Tibial nerve (tissue), 4 donors: ENCODE measurements around the gene WHAMM.

Source experiments
- CTCF ChIP-seq, 5 experiments: fragments of 200-600 bp in 3 of 5; fragments of 450-650 bp in 2 of 5; sonication (generic) in 3 of 5; IDR thresholded peaks; one replicate each; pipeline ENCODE4 v1.5.1; 2016 to 2019; ENCODE audit warnings: antibody characterized with exemption in 5 of 5, mild to moderate bottlenecking in 3 of 5, moderate library complexity in 2 of 5
- EP300 ChIP-seq, 2 donors: sonication (generic); formaldehyde crosslinking; IDR thresholded peaks; one replicate each; pipeline ENCODE4 v1.6.1; 2017; ENCODE audit warnings: antibody characterized with exemption in 2 of 2, mild to moderate bottlenecking in 1 of 2
- POLR2A ChIP-seq, 2 donors: fragments of 450-650 bp; IDR thresholded peaks; one replicate each; pipeline ENCODE4 v1.6.1; 2017; ENCODE audit warnings: antibody characterized with exemption in 2 of 2, mild to moderate bottlenecking in 2 of 2, moderate library complexity in 2 of 2

GRCh38 chr15:82856397-82857170 lies 47.2 kb downstream of the WHAMM start:
- TF ChIP-seq POLR2A (IDR thresholded peaks at IDR 0.05), result no peak
- no peak for TF ChIP-seq CTCF (IDR thresholded peaks at IDR 0.05)
- no peak for TF ChIP-seq EP300 (IDR thresholded peaks at IDR 0.05)
